HepG2 (cell line): ENCODE data around the gene GRM2. TPM values are rescaled to one million over a fixed set of nuclear protein-coding genes. Genes with fewer than 3 reads are reported as not detected.

Experiments
- MAF1 ChIP-seq: sonication (generic); formaldehyde crosslinking; IDR thresholded peaks from 2 replicates; pipeline ENCODE4 v1.5.0; 2020; ENCODE audit warnings: missing genetic modification reagents, borderline replicate concordance
- MYPOP ChIP-seq: sonication (generic); formaldehyde crosslinking; IDR thresholded peaks from 2 replicates; pipeline ENCODE4 v1.8.1; 2023; ENCODE audit warnings: mild to moderate bottlenecking, moderate library complexity, missing genetic modification reagents
- NFRKB ChIP-seq: fragments of 450-650 bp; IDR thresholded peaks from 2 replicates; pipeline ENCODE4 v1.6.1; 2017
- PITX1 ChIP-seq: sonication (generic); formaldehyde crosslinking; IDR thresholded peaks from 2 replicates; pipeline ENCODE4 v1.5.1; 2020; ENCODE audit warnings: mild to moderate bottlenecking, missing genetic modification reagents
- SKIL ChIP-seq: sonication (generic); formaldehyde crosslinking; IDR thresholded peaks from 2 replicates; pipeline ENCODE4 v1.8.0; 2022; ENCODE audit warnings: missing genetic modification reagents, mild to moderate bottlenecking, moderate library complexity, borderline replicate concordance
- SOX13 ChIP-seq, 3 experiments: fragments of 450-650 bp in 1 of 3; sonication (generic) in 1 of 3; formaldehyde crosslinking in 1 of 3; IDR thresholded peaks in 2 of 3; conservative IDR thresholded peaks in 1 of 3; 2 replicates each; pipeline versions ENCODE4 v1.5.0 to v1.6.1; 2016 to 2020; ENCODE audit warnings: antibody characterized with exemption in 1 of 3, mild to moderate bottlenecking in 1 of 3, missing compliant biosample characterization in 1 of 3, missing genetic modification reagents in 1 of 3, moderate library complexity in 1 of 3
- ZNF205 ChIP-seq: IDR thresholded peaks from 2 replicates; pipeline ENCODE4 v1.6.1; 2018; ENCODE audit warnings: missing biosample characterization, missing genetic modification reagents
- ZNF431 ChIP-seq: sonication (generic); formaldehyde crosslinking; IDR thresholded peaks from 2 replicates; pipeline ENCODE4 v1.9.0; 2022; ENCODE audit warnings: missing genetic modification reagents, low read depth, mild to moderate bottlenecking, borderline replicate concordance
- ZNF496 ChIP-seq: sonication (generic); formaldehyde crosslinking; IDR thresholded peaks from 2 replicates; pipeline ENCODE4 v1.8.1; 2023; ENCODE audit warnings: mild to moderate bottlenecking, moderate library complexity, missing genetic modification reagents; ENCODE audit not compliant: insufficient replicate concordance
- ZSCAN21 ChIP-seq: sonication (generic); formaldehyde crosslinking; IDR thresholded peaks from 2 replicates; pipeline ENCODE4 v1.8.0; 2022; ENCODE audit warnings: mild to moderate bottlenecking, missing genetic modification reagents, moderate library complexity, borderline replicate concordance
- polyA plus RNA-seq, 8 experiments: library from polyadenylated mRNA; depleted of rRNA in 3 of 8; stranded (reverse) in 7 of 8; unstranded in 1 of 8; fragments of >200 nt; fragmentation: Illumina TruSeq in 4 of 8; extraction: Trizol in 4 of 8; gene quantifications; 2 replicates each; pipeline versions ENCODE4 v1.2.1 to v1.2.3, GENCODE V29; 2011 to 2016; ENCODE audit warnings: low read depth in 4 of 8, missing spikeins in 1 of 8, mixed read lengths in 1 of 8; ENCODE audit not compliant: insufficient read depth in 1 of 8
- total RNA-seq, 5 experiments: library from RNA; depleted of rRNA; stranded (reverse); fragments of >200 nt; fragmentation: Illumina TruSeq; extraction: Trizol; gene quantifications; 2 replicates each; pipeline ENCODE4 v1.2.3, GENCODE V29; 2016; ENCODE audit warnings: low read depth in 1 of 5
- TF ChIP-seq, protein P1 (sequence below): sonication (generic); formaldehyde crosslinking; IDR thresholded peaks from 2 replicates; pipeline ENCODE4 v1.5.0; 2020; ENCODE audit warnings: mild to moderate bottlenecking, missing genetic modification reagents
- TF ChIP-seq, protein P2 (sequence below): sonication (generic); formaldehyde crosslinking; IDR thresholded peaks from 2 replicates; pipeline ENCODE4 v1.5.1; 2020; ENCODE audit warnings: mild to moderate bottlenecking, missing genetic modification reagents, borderline replicate concordance
- TF ChIP-seq, protein P3 (sequence below): sonication (generic); formaldehyde crosslinking; IDR thresholded peaks from 2 replicates; pipeline ENCODE4 v1.5.0; 2020; ENCODE audit warnings: missing genetic modification reagents

Gene GRM2
- total and polyA plus RNA-seq, 2 of the 13 experiments (the other 11 are each of a cell fraction or from before 2014, with no cell fraction given), result 0.04 to 0.07 TPM

DNA sequence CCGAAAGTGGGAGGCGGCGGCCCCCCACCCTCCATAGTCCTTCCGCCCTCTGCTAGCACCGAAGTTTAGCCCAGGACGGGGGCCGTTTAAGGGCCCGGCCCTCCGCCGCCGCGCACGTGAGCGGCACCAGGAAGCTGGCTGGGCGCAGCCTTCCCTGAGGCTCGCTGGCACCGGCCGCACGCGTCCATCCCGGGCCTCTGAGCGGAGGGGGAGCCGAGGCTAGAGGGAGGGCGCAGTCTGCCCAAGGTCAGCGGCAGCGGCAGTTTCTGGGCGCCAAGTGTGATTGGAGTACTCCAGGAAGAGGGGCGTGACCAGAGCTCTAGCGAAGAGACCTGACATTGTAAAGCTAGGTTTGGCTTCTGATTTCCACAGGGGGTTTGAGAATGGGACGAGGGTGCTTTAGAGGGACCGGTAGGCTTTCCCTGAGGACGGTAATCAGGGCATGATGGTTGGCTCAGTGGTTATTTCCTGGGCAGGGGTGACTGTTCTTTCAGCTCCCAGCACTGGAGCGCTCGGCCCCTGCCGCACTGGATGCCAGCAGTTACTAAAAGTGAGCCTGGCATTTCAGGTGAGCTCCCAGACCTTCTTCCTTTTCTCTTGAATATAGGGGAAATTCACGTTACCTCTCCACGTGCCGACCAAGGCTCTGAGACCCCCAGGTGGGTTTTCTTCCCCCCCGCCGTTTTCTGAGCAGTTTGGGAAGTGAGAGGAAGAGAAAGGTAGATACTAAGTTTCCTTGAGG, 35.0 kb upstream of the GRM2 start (continued):
- TF ChIP-seq NFRKB (no peak), MYPOP (CRISPR knock-in tag) (peak; percentile 86), ZNF205 (CRISPR knock-in tag) (peak; percentile 49; the same call in 1 of the 2 replicates), ZNF431 (CRISPR knock-in tag) (no peak; the same call in 1 of the 2 replicates), ZNF496 (no peak), PITX1 (CRISPR knock-in tag) (0 out of 2 replicates have a peak, but pooled peaks have one; percentile 5), SOX13 (IDR thresholded peaks at IDR 0.05) (no peak), SOX13 (CRISPR knock-in tag; conservative IDR thresholded peaks at IDR 0.05 in 1 of 2, IDR thresholded peaks at IDR 0.05 in 1 of 2) (peak in 1 of 2 experiments; percentile 26; a peak in 1 of 4 replicates), SKIL (CRISPR knock-in tag) (peak; percentile 24), ZSCAN21 (CRISPR knock-in tag) (no peak; the same call in 1 of the 2 replicates), MAF1 (no peak)
- TF ChIP-seq, protein P1, sequence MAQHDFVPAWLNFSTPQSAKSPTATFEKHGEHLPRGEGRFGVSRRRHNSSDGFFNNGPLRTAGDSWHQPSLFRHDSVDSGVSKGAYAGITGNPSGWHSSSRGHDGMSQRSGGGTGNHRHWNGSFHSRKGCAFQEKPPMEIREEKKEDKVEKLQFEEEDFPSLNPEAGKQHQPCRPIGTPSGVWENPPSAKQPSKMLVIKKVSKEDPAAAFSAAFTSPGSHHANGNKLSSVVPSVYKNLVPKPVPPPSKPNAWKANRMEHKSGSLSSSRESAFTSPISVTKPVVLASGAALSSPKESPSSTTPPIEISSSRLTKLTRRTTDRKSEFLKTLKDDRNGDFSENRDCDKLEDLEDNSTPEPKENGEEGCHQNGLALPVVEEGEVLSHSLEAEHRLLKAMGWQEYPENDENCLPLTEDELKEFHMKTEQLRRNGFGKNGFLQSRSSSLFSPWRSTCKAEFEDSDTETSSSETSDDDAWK (CRISPR knock-in tag), result no peak
- TF ChIP-seq, protein P2, sequence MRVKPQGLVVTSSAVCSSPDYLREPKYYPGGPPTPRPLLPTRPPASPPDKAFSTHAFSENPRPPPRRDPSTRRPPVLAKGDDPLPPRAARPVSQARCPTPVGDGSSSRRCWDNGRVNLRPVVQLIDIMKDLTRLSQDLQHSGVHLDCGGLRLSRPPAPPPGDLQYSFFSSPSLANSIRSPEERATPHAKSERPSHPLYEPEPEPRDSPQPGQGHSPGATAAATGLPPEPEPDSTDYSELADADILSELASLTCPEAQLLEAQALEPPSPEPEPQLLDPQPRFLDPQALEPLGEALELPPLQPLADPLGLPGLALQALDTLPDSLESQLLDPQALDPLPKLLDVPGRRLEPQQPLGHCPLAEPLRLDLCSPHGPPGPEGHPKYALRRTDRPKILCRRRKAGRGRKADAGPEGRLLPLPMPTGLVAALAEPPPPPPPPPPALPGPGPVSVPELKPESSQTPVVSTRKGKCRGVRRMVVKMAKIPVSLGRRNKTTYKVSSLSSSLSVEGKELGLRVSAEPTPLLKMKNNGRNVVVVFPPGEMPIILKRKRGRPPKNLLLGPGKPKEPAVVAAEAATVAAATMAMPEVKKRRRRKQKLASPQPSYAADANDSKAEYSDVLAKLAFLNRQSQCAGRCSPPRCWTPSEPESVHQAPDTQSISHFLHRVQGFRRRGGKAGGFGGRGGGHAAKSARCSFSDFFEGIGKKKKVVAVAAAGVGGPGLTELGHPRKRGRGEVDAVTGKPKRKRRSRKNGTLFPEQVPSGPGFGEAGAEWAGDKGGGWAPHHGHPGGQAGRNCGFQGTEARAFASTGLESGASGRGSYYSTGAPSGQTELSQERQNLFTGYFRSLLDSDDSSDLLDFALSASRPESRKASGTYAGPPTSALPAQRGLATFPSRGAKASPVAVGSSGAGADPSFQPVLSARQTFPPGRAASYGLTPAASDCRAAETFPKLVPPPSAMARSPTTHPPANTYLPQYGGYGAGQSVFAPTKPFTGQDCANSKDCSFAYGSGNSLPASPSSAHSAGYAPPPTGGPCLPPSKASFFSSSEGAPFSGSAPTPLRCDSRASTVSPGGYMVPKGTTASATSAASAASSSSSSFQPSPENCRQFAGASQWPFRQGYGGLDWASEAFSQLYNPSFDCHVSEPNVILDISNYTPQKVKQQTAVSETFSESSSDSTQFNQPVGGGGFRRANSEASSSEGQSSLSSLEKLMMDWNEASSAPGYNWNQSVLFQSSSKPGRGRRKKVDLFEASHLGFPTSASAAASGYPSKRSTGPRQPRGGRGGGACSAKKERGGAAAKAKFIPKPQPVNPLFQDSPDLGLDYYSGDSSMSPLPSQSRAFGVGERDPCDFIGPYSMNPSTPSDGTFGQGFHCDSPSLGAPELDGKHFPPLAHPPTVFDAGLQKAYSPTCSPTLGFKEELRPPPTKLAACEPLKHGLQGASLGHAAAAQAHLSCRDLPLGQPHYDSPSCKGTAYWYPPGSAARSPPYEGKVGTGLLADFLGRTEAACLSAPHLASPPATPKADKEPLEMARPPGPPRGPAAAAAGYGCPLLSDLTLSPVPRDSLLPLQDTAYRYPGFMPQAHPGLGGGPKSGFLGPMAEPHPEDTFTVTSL, result no peak
- TF ChIP-seq, protein P3, sequence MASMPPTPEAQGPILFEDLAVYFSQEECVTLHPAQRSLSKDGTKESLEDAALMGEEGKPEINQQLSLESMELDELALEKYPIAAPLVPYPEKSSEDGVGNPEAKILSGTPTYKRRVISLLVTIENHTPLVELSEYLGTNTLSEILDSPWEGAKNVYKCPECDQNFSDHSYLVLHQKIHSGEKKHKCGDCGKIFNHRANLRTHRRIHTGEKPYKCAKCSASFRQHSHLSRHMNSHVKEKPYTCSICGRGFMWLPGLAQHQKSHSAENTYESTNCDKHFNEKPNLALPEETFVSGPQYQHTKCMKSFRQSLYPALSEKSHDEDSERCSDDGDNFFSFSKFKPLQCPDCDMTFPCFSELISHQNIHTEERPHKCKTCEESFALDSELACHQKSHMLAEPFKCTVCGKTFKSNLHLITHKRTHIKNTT, result no peak
